ENCODE results near the gene TMEM187.

Gene TMEM187

GRCh38 chrX:153972368-153973126 lies at the start of gene TMEM187:
TMEM187 (plus strand) TSS chrX:153972754; CDS start chrX:153982063, 9,309 bp downstream.
- DNase-seq (ENCODE audit: low spot score) = peak; percentile 80

- peak; percentile 51 for DNase-seq (ENCODE audit: low spot score)
These were observed 49.4 kb upstream of the TMEM187 start for GRCh38 chrX:153922932-153923857.

- DNase-seq (ENCODE audit: low spot score) = no peak
These were observed 48.2 kb upstream of the TMEM187 start for GRCh38 chrX:153924149-153924861.

GRCh38 chrX:153925387-153925738 lies 47.2 kb upstream of the TMEM187 start:
- no peak for DNase-seq (ENCODE audit: low spot score)

GRCh38 chrX:153925739-153926551 lies 46.6 kb upstream of the TMEM187 start, which contains the start of gene ARHGAP4:
ARHGAP4 (minus strand) TSS chrX:153926264; CDS start chrX:153926202, 62 bp downstream.
- DNase-seq (ENCODE audit: low spot score) = no peak

- no peak for DNase-seq (ENCODE audit: low spot score)
These were observed 46.0 kb upstream of the TMEM187 start for GRCh38 chrX:153926552-153926857.

- no peak for DNase-seq (ENCODE audit: low spot score)
These were observed 45.5 kb upstream of the TMEM187 start for GRCh38 chrX:153926858-153927671.

GRCh38 chrX:153927672-153927921 lies 45.0 kb upstream of the TMEM187 start:
- no peak for DNase-seq (ENCODE audit: low spot score)

GRCh38 chrX:153927922-153928760 lies 44.4 kb upstream of the TMEM187 start:
- DNase-seq (ENCODE audit: low spot score) = peak; percentile 89

- no peak for DNase-seq (ENCODE audit: low spot score)
These were observed 43.7 kb upstream of the TMEM187 start for GRCh38 chrX:153928846-153929245.

GRCh38 chrX:153929576-153929975 lies 43.0 kb upstream of the TMEM187 start:
- no peak for DNase-seq (ENCODE audit: low spot score)

GRCh38 chrX:153930011-153930910 lies 42.3 kb upstream of the TMEM187 start:
- no peak for DNase-seq (ENCODE audit: low spot score)

GRCh38 chrX:153931151-153931550 lies 41.4 kb upstream of the TMEM187 start:
- DNase-seq (ENCODE audit: low spot score) = no peak

GRCh38 chrX:153931748-153932147 lies 40.8 kb upstream of the TMEM187 start:
- DNase-seq (ENCODE audit: low spot score) = no peak

GRCh38 chrX:153932220-153932915 lies 40.2 kb upstream of the TMEM187 start:
- DNase-seq (ENCODE audit: low spot score) = no peak

GRCh38 chrX:153933748-153934147 lies 38.8 kb upstream of the TMEM187 start:
- no peak for DNase-seq (ENCODE audit: low spot score)

- no peak for DNase-seq (ENCODE audit: low spot score)
These were observed 38.3 kb upstream of the TMEM187 start for GRCh38 chrX:153934148-153934761.

GRCh38 chrX:153934762-153935325 lies 37.7 kb upstream of the TMEM187 start, which contains the start of gene NAA10:
NAA10 (minus strand) TSS chrX:153935037; CDS start chrX:153934904, 133 bp downstream.
- DNase-seq (ENCODE audit: low spot score) = peak; percentile 88

Data from iPS-NIHi11 (cell line).